Liver (tissue), 9 donors: Measurements from ENCODE around the gene SHB. TPM values are rescaled to one million over a fixed set of nuclear protein-coding genes. Genes with fewer than 3 reads are reported as not detected.

Source experiments
- DNase-seq: peaks from one replicate; pipeline ENCODE4 v3.0.0-alpha.2; 2017; ENCODE audit warnings: low spot score
- H3K27ac ChIP-seq, 2 donors: one replicate each; pipeline ENCODE4 v1.7.0; 2013; ENCODE audit warnings: inconsistent platforms in 2 of 2, low read length in 2 of 2, control low read depth in 1 of 2, low read depth in 1 of 2, mild to moderate bottlenecking in 1 of 2
- H3K27me3 ChIP-seq, 4 donors: one replicate each; pipeline versions ENCODE4 v1.6.1 to v1.7.0; 2013; ENCODE audit warnings: low read length in 3 of 4, inconsistent platforms in 1 of 4, mild to moderate bottlenecking in 1 of 4, moderate library complexity in 1 of 4; ENCODE audit not compliant: control insufficient read depth in 4 of 4, insufficient read depth in 4 of 4
- H3K36me3 ChIP-seq, 4 donors: one replicate each; pipeline versions ENCODE4 v1.6.1 to v1.7.0; 2013; ENCODE audit warnings: low read length in 3 of 4, mild to moderate bottlenecking in 3 of 4, low read depth in 1 of 4, moderate library complexity in 1 of 4; ENCODE audit not compliant: control insufficient read depth in 4 of 4, insufficient read depth in 3 of 4
- H3K4me1 ChIP-seq, 4 donors: one replicate each; pipeline versions ENCODE4 v1.6.1 to v1.7.0; 2013; ENCODE audit warnings: low read length in 3 of 4, mild to moderate bottlenecking in 3 of 4, moderate library complexity in 1 of 4; ENCODE audit not compliant: control insufficient read depth in 4 of 4, insufficient read depth in 4 of 4
- H3K4me3 ChIP-seq, 3 donors: one replicate each; pipeline versions ENCODE4 v1.6.1 to v1.7.0; 2013; ENCODE audit warnings: low read length in 3 of 3, control low read depth in 1 of 3, low read depth in 1 of 3, mild to moderate bottlenecking in 1 of 3
- H3K9ac ChIP-seq, 2 donors: one replicate each; pipeline ENCODE4 v1.7.0; 2013; ENCODE audit warnings: low read length in 2 of 2, mild to moderate bottlenecking in 2 of 2, moderate library complexity in 2 of 2, control low read depth in 1 of 2, low read depth in 1 of 2
- H3K9me3 ChIP-seq, 4 donors: one replicate each; pipeline versions ENCODE4 v1.6.1 to v1.7.0; 2013; ENCODE audit warnings: low read length in 3 of 4; ENCODE audit not compliant: control insufficient read depth in 4 of 4
- EGR1 ChIP-seq, 2 donors: IDR thresholded peaks; 2 replicates each; pipeline ENCODE4 v1.6.1; 2016 to 2018; ENCODE audit warnings: antibody characterized with exemption in 2 of 2, low read depth in 2 of 2
- FOXA1 ChIP-seq: IDR thresholded peaks from 2 replicates; pipeline ENCODE4 v1.6.1; 2016; ENCODE audit warnings: antibody characterized with exemption
- FOXA2 ChIP-seq: IDR thresholded peaks from 2 replicates; pipeline ENCODE4 v1.6.1; 2016; ENCODE audit warnings: antibody characterized with exemption
- GABPA ChIP-seq, 2 donors: IDR thresholded peaks in 1 of 2; conservative IDR thresholded peaks in 1 of 2; 2 replicates each; pipeline ENCODE4 v1.6.1; 2016; ENCODE audit warnings: antibody characterized with exemption in 2 of 2, mild to moderate bottlenecking in 1 of 2, moderate library complexity in 1 of 2
- HNF4A ChIP-seq, 2 donors: conservative IDR thresholded peaks; 2 replicates each; pipeline ENCODE4 v1.6.1; 2016; ENCODE audit warnings: antibody characterized with exemption in 2 of 2, mild to moderate bottlenecking in 2 of 2
- HNF4G ChIP-seq: IDR thresholded peaks from 2 replicates; pipeline ENCODE4 v1.6.1; 2016; ENCODE audit warnings: antibody characterized with exemption
- JUND ChIP-seq, 2 donors: IDR thresholded peaks; 2 replicates each; pipeline ENCODE4 v1.6.1; 2016; ENCODE audit warnings: antibody characterized with exemption in 2 of 2
- NR2F2 ChIP-seq: IDR thresholded peaks from 2 replicates; pipeline ENCODE4 v1.6.1; 2016; ENCODE audit warnings: antibody characterized with exemption
- RXRA ChIP-seq, 2 donors: IDR thresholded peaks; 2 replicates each; pipeline ENCODE4 v1.6.1; 2017 to 2018; ENCODE audit warnings: antibody characterized with exemption in 2 of 2, mild to moderate bottlenecking in 1 of 2
- SP1 ChIP-seq: IDR thresholded peaks from 2 replicates; pipeline ENCODE4 v1.6.1; 2018; ENCODE audit warnings: antibody characterized with exemption, mild to moderate bottlenecking
- TAF1 ChIP-seq: conservative IDR thresholded peaks from 2 replicates; pipeline ENCODE4 v1.6.1; 2016; ENCODE audit warnings: antibody characterized with exemption, mild to moderate bottlenecking
- YY1 ChIP-seq: IDR thresholded peaks from 2 replicates; pipeline ENCODE4 v1.6.1; 2016; ENCODE audit warnings: antibody characterized with exemption, mild to moderate bottlenecking
- WGBS: extraction: QIAGEN DNeasy Blood & Tissue Kit; methylation state at CpG from one replicate; pipeline ENCODE4 v1.1.7; 2013; 5-methylcytosine and 5-hydroxymethylcytosine counted together
- polyA plus RNA-seq, 2 donors: library from polyadenylated mRNA; stranded (reverse) in 1 of 2; unstranded in 1 of 2; fragments of 200-250 nt in 1 of 2; fragments of >200 nt in 1 of 2; fragmentation: Nextera tagmentation in 1 of 2; extraction: Ambion mirVana in 1 of 2; gene quantifications; one replicate each; pipeline versions ENCODE4 v1.2.1 to v1.2.3, GENCODE V29; 2013 to 2015
- total RNA-seq, 2 donors: library from RNA; depleted of rRNA; stranded (reverse); fragments of >200 nt; gene quantifications; one replicate each; pipeline ENCODE4 v1.2.3, GENCODE V29; 2014
- TF ChIP-seq, protein P1 (sequence below): IDR thresholded peaks from 2 replicates; pipeline ENCODE4 v1.6.1; 2016; ENCODE audit warnings: antibody characterized with exemption
- TF ChIP-seq, protein P2 (sequence below): IDR thresholded peaks from 2 replicates; pipeline ENCODE4 v1.6.1; 2016; ENCODE audit warnings: antibody characterized with exemption, mild to moderate bottlenecking
- TF ChIP-seq, protein P3 (sequence below): IDR thresholded peaks from 2 replicates; pipeline ENCODE4 v1.6.1; 2016; ENCODE audit warnings: antibody characterized with exemption
- TF ChIP-seq, protein P4 (sequence below): IDR thresholded peaks from 2 replicates; pipeline ENCODE4 v1.6.1; 2016; ENCODE audit warnings: antibody characterized with exemption
- TF ChIP-seq, protein P5 (sequence below): fragments of 150-350 bp; IDR thresholded peaks from 2 replicates; pipeline ENCODE4 v1.5.1; 2017; ENCODE audit warnings: improper control_type of control experiment, low read depth, low read length; ENCODE audit not compliant: missing input control
- donor health status: healthy.
- donor health status: healthy.
- donor health status: healthy.
- donor health status: healthy.
- donor health status: healthy.

The SHB gene
- total and polyA plus RNA-seq, 4 donors: 3.4 to 17.3 (median 7.0) TPM

DNA sequence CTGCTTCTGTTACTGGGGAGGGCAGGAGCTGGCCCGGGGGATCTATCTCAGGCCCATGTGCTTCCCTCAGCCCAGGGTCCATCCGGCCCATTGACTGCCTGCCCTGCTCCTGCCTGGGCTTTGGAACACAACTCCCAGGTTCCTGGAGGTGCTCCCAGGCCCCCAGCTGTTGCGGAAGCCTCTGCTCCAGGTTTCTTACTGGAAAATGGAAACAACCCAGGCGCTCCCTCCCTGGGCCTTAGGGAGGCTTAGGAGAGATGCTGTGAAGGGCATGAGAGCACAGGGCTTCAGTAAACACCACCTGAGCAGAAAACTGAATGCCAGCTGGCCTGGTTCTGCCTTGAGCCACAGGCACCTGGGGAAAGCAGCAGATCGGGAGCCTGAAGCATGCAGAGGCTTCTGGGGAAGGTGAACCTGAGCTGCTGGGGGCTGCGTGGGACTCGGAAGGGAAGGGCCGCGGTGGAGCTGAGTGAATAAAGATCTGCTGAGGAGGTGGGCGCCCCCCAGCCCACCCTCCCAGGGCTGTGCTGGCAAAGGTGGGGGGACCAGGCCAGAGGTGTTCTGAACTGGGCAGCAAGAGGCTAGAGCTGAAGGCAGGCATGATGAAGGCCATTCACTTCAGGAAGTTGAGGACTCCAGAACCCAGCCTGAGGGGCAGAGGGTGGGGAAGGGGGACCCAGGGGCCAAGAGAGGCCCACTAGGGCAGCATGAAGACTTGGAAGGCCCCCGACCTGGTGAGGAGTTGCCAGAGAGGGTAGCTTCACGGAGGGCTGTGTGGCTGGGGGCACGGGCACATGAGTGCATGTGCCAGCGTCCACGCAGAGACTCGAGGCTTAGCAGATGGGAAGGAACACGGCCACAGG lies 64.8 kb downstream of the SHB start:
- Histone ChIP-seq H3K9ac (no peak overlapping the region), H3K9me3 (no peaks in the 10 kb centered on the region), H3K36me3 (peaks cover 0 to 10% (median 2%) of the 10 kb centered on the region in 4 donors), H3K4me1 (peaks cover 7 to 17% (median 12%) of the 10 kb centered on the region in 4 donors), H3K4me3 (no peak overlapping the region), H3K27ac (no peak overlapping the region), H3K27me3 (no peaks in the 10 kb centered on the region)
- 91% methylated on average over 17 of the region's 17 CpGs for WGBS
- TF ChIP-seq NR2F2: no peak
- TF ChIP-seq SP1: no peak
- no peak for TF ChIP-seq FOXA1
- no peak for TF ChIP-seq HNF4A (conservative IDR thresholded peaks at IDR 0.05)
- no peak for TF ChIP-seq JUND (IDR thresholded peaks at IDR 0.05)
- no peak for TF ChIP-seq GABPA (IDR thresholded peaks at IDR 0.05 in 1 of 2, conservative IDR thresholded peaks at IDR 0.05 in 1 of 2)
- TF ChIP-seq FOXA2: no peak
- no peak for TF ChIP-seq YY1
- TF ChIP-seq, protein P1, sequence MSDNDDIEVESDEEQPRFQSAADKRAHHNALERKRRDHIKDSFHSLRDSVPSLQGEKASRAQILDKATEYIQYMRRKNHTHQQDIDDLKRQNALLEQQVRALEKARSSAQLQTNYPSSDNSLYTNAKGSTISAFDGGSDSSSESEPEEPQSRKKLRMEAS: no peak
- TF ChIP-seq, protein P2, sequence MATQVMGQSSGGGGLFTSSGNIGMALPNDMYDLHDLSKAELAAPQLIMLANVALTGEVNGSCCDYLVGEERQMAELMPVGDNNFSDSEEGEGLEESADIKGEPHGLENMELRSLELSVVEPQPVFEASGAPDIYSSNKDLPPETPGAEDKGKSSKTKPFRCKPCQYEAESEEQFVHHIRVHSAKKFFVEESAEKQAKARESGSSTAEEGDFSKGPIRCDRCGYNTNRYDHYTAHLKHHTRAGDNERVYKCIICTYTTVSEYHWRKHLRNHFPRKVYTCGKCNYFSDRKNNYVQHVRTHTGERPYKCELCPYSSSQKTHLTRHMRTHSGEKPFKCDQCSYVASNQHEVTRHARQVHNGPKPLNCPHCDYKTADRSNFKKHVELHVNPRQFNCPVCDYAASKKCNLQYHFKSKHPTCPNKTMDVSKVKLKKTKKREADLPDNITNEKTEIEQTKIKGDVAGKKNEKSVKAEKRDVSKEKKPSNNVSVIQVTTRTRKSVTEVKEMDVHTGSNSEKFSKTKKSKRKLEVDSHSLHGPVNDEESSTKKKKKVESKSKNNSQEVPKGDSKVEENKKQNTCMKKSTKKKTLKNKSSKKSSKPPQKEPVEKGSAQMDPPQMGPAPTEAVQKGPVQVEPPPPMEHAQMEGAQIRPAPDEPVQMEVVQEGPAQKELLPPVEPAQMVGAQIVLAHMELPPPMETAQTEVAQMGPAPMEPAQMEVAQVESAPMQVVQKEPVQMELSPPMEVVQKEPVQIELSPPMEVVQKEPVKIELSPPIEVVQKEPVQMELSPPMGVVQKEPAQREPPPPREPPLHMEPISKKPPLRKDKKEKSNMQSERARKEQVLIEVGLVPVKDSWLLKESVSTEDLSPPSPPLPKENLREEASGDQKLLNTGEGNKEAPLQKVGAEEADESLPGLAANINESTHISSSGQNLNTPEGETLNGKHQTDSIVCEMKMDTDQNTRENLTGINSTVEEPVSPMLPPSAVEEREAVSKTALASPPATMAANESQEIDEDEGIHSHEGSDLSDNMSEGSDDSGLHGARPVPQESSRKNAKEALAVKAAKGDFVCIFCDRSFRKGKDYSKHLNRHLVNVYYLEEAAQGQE: no peak
- no peak for TF ChIP-seq HNF4G
- TF ChIP-seq, protein P3, sequence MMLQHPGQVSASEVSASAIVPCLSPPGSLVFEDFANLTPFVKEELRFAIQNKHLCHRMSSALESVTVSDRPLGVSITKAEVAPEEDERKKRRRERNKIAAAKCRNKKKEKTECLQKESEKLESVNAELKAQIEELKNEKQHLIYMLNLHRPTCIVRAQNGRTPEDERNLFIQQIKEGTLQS: no peak
- TF ChIP-seq TAF1: no peak
- TF ChIP-seq RXRA (IDR thresholded peaks at IDR 0.05): no peak
- TF ChIP-seq, protein P4, sequence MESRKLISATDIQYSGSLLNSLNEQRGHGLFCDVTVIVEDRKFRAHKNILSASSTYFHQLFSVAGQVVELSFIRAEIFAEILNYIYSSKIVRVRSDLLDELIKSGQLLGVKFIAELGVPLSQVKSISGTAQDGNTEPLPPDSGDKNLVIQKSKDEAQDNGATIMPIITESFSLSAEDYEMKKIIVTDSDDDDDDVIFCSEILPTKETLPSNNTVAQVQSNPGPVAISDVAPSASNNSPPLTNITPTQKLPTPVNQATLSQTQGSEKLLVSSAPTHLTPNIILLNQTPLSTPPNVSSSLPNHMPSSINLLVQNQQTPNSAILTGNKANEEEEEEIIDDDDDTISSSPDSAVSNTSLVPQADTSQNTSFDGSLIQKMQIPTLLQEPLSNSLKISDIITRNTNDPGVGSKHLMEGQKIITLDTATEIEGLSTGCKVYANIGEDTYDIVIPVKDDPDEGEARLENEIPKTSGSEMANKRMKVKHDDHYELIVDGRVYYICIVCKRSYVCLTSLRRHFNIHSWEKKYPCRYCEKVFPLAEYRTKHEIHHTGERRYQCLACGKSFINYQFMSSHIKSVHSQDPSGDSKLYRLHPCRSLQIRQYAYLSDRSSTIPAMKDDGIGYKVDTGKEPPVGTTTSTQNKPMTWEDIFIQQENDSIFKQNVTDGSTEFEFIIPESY: no peak
- TF ChIP-seq EGR1 (IDR thresholded peaks at IDR 0.05; ENCODE audit: low read depth in 2 of 2): no peak
- TF ChIP-seq, protein P5, sequence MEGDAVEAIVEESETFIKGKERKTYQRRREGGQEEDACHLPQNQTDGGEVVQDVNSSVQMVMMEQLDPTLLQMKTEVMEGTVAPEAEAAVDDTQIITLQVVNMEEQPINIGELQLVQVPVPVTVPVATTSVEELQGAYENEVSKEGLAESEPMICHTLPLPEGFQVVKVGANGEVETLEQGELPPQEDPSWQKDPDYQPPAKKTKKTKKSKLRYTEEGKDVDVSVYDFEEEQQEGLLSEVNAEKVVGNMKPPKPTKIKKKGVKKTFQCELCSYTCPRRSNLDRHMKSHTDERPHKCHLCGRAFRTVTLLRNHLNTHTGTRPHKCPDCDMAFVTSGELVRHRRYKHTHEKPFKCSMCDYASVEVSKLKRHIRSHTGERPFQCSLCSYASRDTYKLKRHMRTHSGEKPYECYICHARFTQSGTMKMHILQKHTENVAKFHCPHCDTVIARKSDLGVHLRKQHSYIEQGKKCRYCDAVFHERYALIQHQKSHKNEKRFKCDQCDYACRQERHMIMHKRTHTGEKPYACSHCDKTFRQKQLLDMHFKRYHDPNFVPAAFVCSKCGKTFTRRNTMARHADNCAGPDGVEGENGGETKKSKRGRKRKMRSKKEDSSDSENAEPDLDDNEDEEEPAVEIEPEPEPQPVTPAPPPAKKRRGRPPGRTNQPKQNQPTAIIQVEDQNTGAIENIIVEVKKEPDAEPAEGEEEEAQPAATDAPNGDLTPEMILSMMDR: no peak
- no peak for DNase-seq
